HCT116 (cell line): ENCODE measurements around the gene ZNF488. TPM values are rescaled to one million over a fixed set of nuclear protein-coding genes. Genes with fewer than 3 reads are reported as not detected.

Source experiments
- ATAC-seq: fragments of 200-7000 bp; cut with Tn5 transposase; 2 replicates; pipeline ENCODE4 v1.9.1; 2020; ENCODE audit warnings: mild to moderate bottlenecking, moderate library complexity
- BruUV-seq: library from RNA; stranded (reverse); fragments of 400-500 nt; replicated peaks from 2 replicates; lab custom pipeline; 2021; lab: Mats Ljungman, UMichigan
- CTCF ChIA-PET: fragments of 300-600 bp; sonication (Branson Sonifier 250); formaldehyde crosslinking; loops from one replicate; lab custom pipeline; 2021; ENCODE audit warnings: antibody characterized with exemption; lab: Charles Lee
- POLR2A ChIA-PET: fragments of 300-600, 350-600 bp; sonication (Branson Sonifier 250); formaldehyde crosslinking; loops from one replicate; lab custom pipeline; 2021; ENCODE audit warnings: antibody characterized with exemption; lab: Charles Lee
- RAD21 ChIA-PET, 2 experiments: fragments of 300-600 bp; sonication (Branson Sonifier 250); formaldehyde crosslinking; loops; one replicate each; lab custom pipeline; 2023; ENCODE audit warnings: low total read pairs in 2 of 2; ENCODE audit not compliant: uncharacterized antibody in 2 of 2, unreplicated experiment in 2 of 2, low non-redundant PET in 1 of 2; lab: Charles Lee
- DNase-seq: peaks from one replicate; pipeline ENCODE4 v3.0.0-alpha.2; 2010; ENCODE audit warnings: low read depth, low spot score
- H2AFZ ChIP-seq: fragments of 200-600 bp; shearing (Covaris generic), sonication (generic); 2 replicates; pipeline ENCODE4 v1.6.1; 2017; ENCODE audit warnings: low read depth, mixed run types, mixed read lengths, antibody characterized with exemption, low read length; ENCODE audit not compliant: poor library complexity, severe bottlenecking
- H3K27ac ChIP-seq: 2 replicates; pipeline ENCODE4 v1.5.1; 2012; ENCODE audit warnings: low read depth, low read length
- H3K27me3 ChIP-seq: fragments of 200-600 bp; sonication (generic); 2 replicates; pipeline ENCODE4 v1.6.1; 2016; ENCODE audit warnings: mixed run types, low read length, mixed read lengths; ENCODE audit not compliant: insufficient read depth
- H3K36me3 ChIP-seq, 2 experiments: fragments of 200-500 bp in 1 of 2; fragments of 200-600 bp in 1 of 2; sonication (Bioruptor generic) in 1 of 2; sonication (generic) in 1 of 2; 2 replicates each; pipeline versions ENCODE4 v1.5.1 to v1.6.1; 2014 to 2016; ENCODE audit warnings: low read length in 2 of 2, inconsistent platforms in 1 of 2, mixed read lengths in 1 of 2, mixed run types in 1 of 2; ENCODE audit not compliant: insufficient read depth in 2 of 2, control insufficient read depth in 1 of 2
- H3K4me1 ChIP-seq, 2 experiments: fragments of 200-600 bp in 1 of 2; sonication (generic) in 1 of 2; 2 replicates each; pipeline versions ENCODE4 v1.5.1 to v1.6.1; 2012 to 2017; ENCODE audit warnings: low read length in 2 of 2, inconsistent platforms in 1 of 2, mild to moderate bottlenecking in 1 of 2, mixed read lengths in 1 of 2, mixed run types in 1 of 2, moderate library complexity in 1 of 2; ENCODE audit not compliant: insufficient read depth in 2 of 2, control insufficient read depth in 1 of 2
- H3K4me2 ChIP-seq: fragments of 200-600 bp; sonication (generic); 2 replicates; pipeline ENCODE4 v1.6.1; 2017; ENCODE audit warnings: mixed run types, low read length, mixed read lengths
- H3K4me3 ChIP-seq, 2 experiments: fragments of 200-600 bp in 1 of 2; sonication (generic) in 1 of 2; replicated peaks in 1 of 2; 2 replicates each; pipeline ENCODE4 v1.5.1; 2011 to 2016; ENCODE audit warnings: low read length in 2 of 2, control low read depth in 1 of 2, low read depth in 1 of 2, mild to moderate bottlenecking in 1 of 2, mixed read lengths in 1 of 2, mixed run types in 1 of 2
- H3K79me2 ChIP-seq: fragments of 200-600 bp; sonication (generic); 2 replicates; pipeline ENCODE4 v1.6.1; 2017; ENCODE audit warnings: mild to moderate bottlenecking, mixed run types, low read length, moderate library complexity, mixed read lengths; ENCODE audit not compliant: insufficient read depth
- H3K9ac ChIP-seq: fragments of 200-600 bp; sonication (generic); 2 replicates; pipeline ENCODE4 v1.6.1; 2016; ENCODE audit warnings: low read length, mixed read lengths
- H3K9me2 ChIP-seq: fragments of 200-600 bp; sonication (generic), shearing (Covaris generic); 2 replicates; pipeline ENCODE4 v1.6.1; 2017; ENCODE audit warnings: mixed run types, mild to moderate bottlenecking, moderate library complexity; ENCODE audit not compliant: insufficient read depth
- H3K9me3 ChIP-seq, 2 experiments: fragments of 200-500 bp in 1 of 2; fragments of 200-600 bp in 1 of 2; sonication (Bioruptor generic) in 1 of 2; sonication (generic) in 1 of 2; 2 replicates each; pipeline ENCODE4 v1.6.1; 2014 to 2017; ENCODE audit warnings: low read length in 2 of 2, mixed read lengths in 2 of 2, inconsistent platforms in 1 of 2, low read depth in 1 of 2, mild to moderate bottlenecking in 1 of 2, mixed run types in 1 of 2, moderate library complexity in 1 of 2; ENCODE audit not compliant: control insufficient read depth in 1 of 2, insufficient read depth in 1 of 2
- H4K20me1 ChIP-seq: fragments of 200-600 bp; sonication (generic), shearing (Covaris generic); 2 replicates; pipeline ENCODE4 v1.6.1; 2017; ENCODE audit warnings: mixed run types, mild to moderate bottlenecking, moderate library complexity; ENCODE audit not compliant: insufficient read depth
- CBX3 ChIP-seq: IDR thresholded peaks from 2 replicates; pipeline ENCODE4 v1.6.1; 2012; ENCODE audit warnings: low read depth
- CTCF ChIP-seq, 3 experiments: fragments of 200-600 bp in 1 of 3; sonication (generic) in 1 of 3; IDR thresholded peaks in 2 of 3; conservative IDR thresholded peaks in 1 of 3; 2 replicates each; pipeline ENCODE4 v1.5.1; 2012 to 2017; ENCODE audit warnings: low read depth in 2 of 3, low read length in 2 of 3, antibody characterized with exemption in 1 of 3, borderline replicate concordance in 1 of 3, control low read depth in 1 of 3, mild to moderate bottlenecking in 1 of 3, mixed read lengths in 1 of 3, mixed run types in 1 of 3, moderate library complexity in 1 of 3; ENCODE audit not compliant: insufficient read depth in 1 of 3
- EGR1 ChIP-seq: IDR thresholded peaks from 2 replicates; pipeline ENCODE4 v1.6.1; 2012; ENCODE audit warnings: low read depth
- ELF1 ChIP-seq: IDR thresholded peaks from 2 replicates; pipeline ENCODE4 v1.6.1; 2012; ENCODE audit warnings: low read depth, borderline replicate concordance
- EZH2phosphoT487 ChIP-seq: fragments of 200-600 bp; IDR thresholded peaks from 2 replicates; pipeline ENCODE4 v1.6.1; 2018; ENCODE audit warnings: antibody characterized with exemption, borderline replicate concordance
- POLR2A ChIP-seq: IDR thresholded peaks from 2 replicates; pipeline ENCODE4 v1.7.0; 2011; ENCODE audit warnings: borderline replicate concordance; ENCODE audit not compliant: insufficient read depth, insufficient read length; ENCODE audit errors: extremely low read depth
- POLR2AphosphoS5 ChIP-seq: IDR thresholded peaks from 2 replicates; pipeline ENCODE4 v1.6.1; 2011; ENCODE audit warnings: mild to moderate bottlenecking, low read depth, low read length, moderate library complexity
- SIN3A ChIP-seq: IDR thresholded peaks from 2 replicates; pipeline ENCODE4 v1.6.1; 2012; ENCODE audit warnings: low read depth
- SP1 ChIP-seq: IDR thresholded peaks from 2 replicates; pipeline ENCODE4 v1.6.1; 2012; ENCODE audit warnings: low read depth
- SRF ChIP-seq: IDR thresholded peaks from 2 replicates; pipeline ENCODE4 v1.6.1; 2012; ENCODE audit warnings: low read depth
- YY1 ChIP-seq: IDR thresholded peaks from 2 replicates; pipeline ENCODE4 v1.6.1; 2011; ENCODE audit warnings: low read length, low read depth, moderate library complexity, mild to moderate bottlenecking; ENCODE audit not compliant: insufficient replicate concordance; ENCODE audit errors: extremely low read depth
- ZFX ChIP-seq: fragments of 450-650 bp; IDR thresholded peaks from 2 replicates; pipeline ENCODE4 v1.6.1; 2017
- ZNF274 ChIP-seq: fragments of 200-500 bp; sonication (Bioruptor generic); IDR thresholded peaks from 2 replicates; pipeline ENCODE4 v1.6.1; 2014; ENCODE audit warnings: mild to moderate bottlenecking, low read depth, low read length, inconsistent platforms
- intact Hi-C: fragments of 100-400 bp; cut with micrococcal nuclease; formaldehyde crosslinking; loops from 2 replicates; pipeline ENCODE4 v1.10.0; 2022
- total RNA-seq: library from RNA; stranded (reverse); gene quantifications from one replicate; pipeline ENCODE4 v1.2.1, GENCODE V29; 2021; ENCODE audit not compliant: unreplicated experiment

The ZNF488 gene
- total RNA-seq, 1 experiment from 2014 or later, result 3.9 TPM

- H3K9me3 ChIP-seq, result no peaks in the 10 kb centered on the region
- no peaks in the 10 kb centered on the region for H4K20me1 ChIP-seq
- no TSS peak for BruUV-seq
- H3K9me2 ChIP-seq, result no peaks in the 10 kb centered on the region
- H3K27ac ChIP-seq, result no peak overlapping the region
- H3K79me2 ChIP-seq, result no peaks in the 10 kb centered on the region
- H3K9ac ChIP-seq, result no peak overlapping the region
- ATAC-seq (no peak), DNase-seq (no peak)
- no peaks in the 10 kb centered on the region for H3K36me3 ChIP-seq
- no peak overlapping the region for H3K4me2 ChIP-seq
- H3K4me3 ChIP-seq, result no peak overlapping the region
- RAD21 ChIA-PET, result no interaction called here
- H3K27me3 ChIP-seq, result no peaks in the 10 kb centered on the region
- intact Hi-C loops, result no loop called here
- H2AFZ ChIP-seq, result no peak overlapping the region
- CTCF ChIA-PET, result interaction anchor here (2.1 kb wide), 1 partner anchor 17 kb away, joined by 6 read pairs; no protein-coding TSS in a partner anchor
- peaks cover 4 to 12% of the 10 kb centered on the region in 2 experiments; a peak in 2 of 4 replicates for H3K4me1 ChIP-seq
- TF ChIP-seq SIN3A (no peak), EZH2phosphoT487 (no peak)
- POLR2A ChIA-PET, result no interaction called here
These were observed 60.3 kb downstream of the ZNF488 start for GRCh38 chr10:47323636-47324296.

GRCh38 chr10:47323087-47323486, 61.0 kb downstream of the ZNF488 start:
- no peaks in the 10 kb centered on the region for H3K27me3 ChIP-seq
- TF ChIP-seq ELF1, result no peak
- no peak for TF ChIP-seq ZFX
- TF ChIP-seq SP1, result no peak
- TF ChIP-seq POLR2A, result no peak
- TF ChIP-seq EZH2phosphoT487, result no peak
- TF ChIP-seq POLR2AphosphoS5, result no peak
- no peak for TF ChIP-seq CTCF (IDR thresholded peaks at IDR 0.05 in 2 of 3, conservative IDR thresholded peaks at IDR 0.05 in 1 of 3; ENCODE audit: borderline replicate concordance in 1 of 3, insufficient read depth in 1 of 3, low read depth in 2 of 3, low read length in 2 of 3)
- TF ChIP-seq SRF, result no peak
- TF ChIP-seq YY1, result no peak
- no peak for TF ChIP-seq ZNF274
- no peak for TF ChIP-seq CBX3
- no peak for TF ChIP-seq EGR1
- peaks cover 4 to 13% of the 10 kb centered on the region in 2 experiments; a peak in 2 of 4 replicates for H3K4me1 ChIP-seq
- H3K27ac ChIP-seq, result no peak overlapping the region
- no peak overlapping the region for H3K4me3 ChIP-seq
- intact Hi-C loops, result no loop called here
- DNase-seq, result no peak
- H3K9me3 ChIP-seq, result no peaks in the 10 kb centered on the region
- H3K9ac ChIP-seq, result no peak overlapping the region
- no TSS peak for BruUV-seq
- no peaks in the 10 kb centered on the region for H3K9me2 ChIP-seq
- no peak overlapping the region for H3K4me2 ChIP-seq
- no peak overlapping the region for H2AFZ ChIP-seq
- ChIA-PET RAD21 (no interaction called here), CTCF (interaction anchor here (2.1 kb wide), 1 partner anchor 18 kb away, joined by 6 read pairs; no protein-coding TSS in a partner anchor), POLR2A (no interaction called here)
- no peak for ATAC-seq
- H3K79me2 ChIP-seq, result no peaks in the 10 kb centered on the region
- H4K20me1 ChIP-seq, result no peaks in the 10 kb centered on the region
- no peaks in the 10 kb centered on the region for H3K36me3 ChIP-seq
